Spinal cord (tissue), 10 donors: ENCODE measurements around the gene MESP1. TPM values are rescaled to one million over a fixed set of nuclear protein-coding genes. Genes with fewer than 3 reads are reported as not detected.

Source experiments
- DNase-seq, 6 donors: peaks; one replicate each; pipeline versions ENCODE4 v3.0.0 to v3.0.0-alpha.2; 2013 to 2015; ENCODE audit warnings: low spot score in 6 of 6, low read depth in 4 of 6
- H3K27ac ChIP-seq: one replicate; pipeline ENCODE4 v1.5.1; 2013; ENCODE audit warnings: low read depth, low read length, control low read depth
- H3K27me3 ChIP-seq: one replicate; pipeline ENCODE4 v1.6.1; 2013; ENCODE audit warnings: low read length; ENCODE audit not compliant: control insufficient read depth, insufficient read depth
- H3K36me3 ChIP-seq: one replicate; pipeline ENCODE4 v1.6.1; 2013; ENCODE audit warnings: low read length; ENCODE audit not compliant: control insufficient read depth, insufficient read depth
- H3K4me1 ChIP-seq: one replicate; pipeline ENCODE4 v1.6.1; 2013; ENCODE audit warnings: low read length; ENCODE audit not compliant: control insufficient read depth, insufficient read depth
- H3K4me3 ChIP-seq: one replicate; pipeline ENCODE4 v1.5.1; 2013; ENCODE audit warnings: low read depth, low read length, control low read depth
- H3K9me3 ChIP-seq: one replicate; pipeline ENCODE4 v1.6.1; 2013; ENCODE audit warnings: low read length; ENCODE audit not compliant: control insufficient read depth, insufficient read depth
- WGBS: methylation state at CpG from one replicate; pipeline ENCODE4 v1.1.5; 2013; ENCODE audit warnings: missing lambda C conversion rate; ENCODE audit not compliant: insufficient coverage; 5-methylcytosine and 5-hydroxymethylcytosine counted together
- long read RNA-seq, 4 donors: transcript quantifications; one replicate each; lab custom pipeline, GENCODE V29; 2026
- polyA plus RNA-seq, 2 donors: library from polyadenylated mRNA; unstranded; fragments of 120-200 nt; gene quantifications; one replicate each; pipeline ENCODE4 v1.2.1, GENCODE V29; 2013; ENCODE audit not compliant: insufficient read length in 2 of 2
- total RNA-seq, 2 donors: library from RNA; depleted of rRNA in 1 of 2; stranded (reverse); fragments of 120-200 nt in 1 of 2; fragments of >200 nt in 1 of 2; gene quantifications; one replicate each; pipeline versions ENCODE4 v1.2.3 to v1.2.4, GENCODE V29; 2013 to 2014
- donor health status: healthy.

Gene MESP1
- 1 to 10 TPM; 1.5 to 5.1 TPM for total RNA-seq
- 10 to 100 TPM; 16.5 to 18.2 TPM for polyA plus RNA-seq
- long read RNA-seq, donor 1, transcript MESP1-201 (2 exons, 2,369 nt): major isoform, 18 of 24 reads
- long read RNA-seq, donor 1, partial matches to known transcripts: 6 of 24 reads
- long read RNA-seq, donor 1, other reads (novel, unspliced or antisense): 0 of 24 reads
- long read RNA-seq, donor 2, transcript MESP1-201 (2 exons, 2,369 nt): major isoform, 6 of 6 reads
- long read RNA-seq, donor 2, partial matches to known transcripts: 0 of 6 reads
- long read RNA-seq, donor 2, other reads (novel, unspliced or antisense): 0 of 6 reads
- long read RNA-seq, donor 3, partial matches to known transcripts: 0 of 4 reads
- long read RNA-seq, donor 3, other reads (novel, unspliced or antisense): 0 of 4 reads
- long read RNA-seq, donor 4, partial matches to known transcripts: 0 of 1 reads
- long read RNA-seq, donor 4, other reads (novel, unspliced or antisense): 0 of 1 reads

GRCh38 chr15:89750560-89751542, at the start of gene MESP1:
Gene MESP1 (minus strand): TSS chr15:89751249. CDS start chr15:89751231, 18 bp downstream.
- peak within 1 kb of the TSS; percentile 43 for H3K4me3 ChIP-seq
- 2% methylated on average over 114 of the region's 114 CpGs for WGBS
- H3K9me3 ChIP-seq: no peaks in the 10 kb centered on the region
- H3K27me3 ChIP-seq: peaks cover 44% of the 10 kb centered on the region
- H3K27ac ChIP-seq: no peak within 1 kb of the TSS
- H3K36me3 ChIP-seq: peaks cover 17% of the 10 kb centered on the region
- peaks cover 37% of the 10 kb centered on the region for H3K4me1 ChIP-seq
- peak; percentile 60 to 97 (median 82) for DNase-seq

GRCh38 chr15:89799918-89800498, 49.0 kb upstream of the MESP1 start:
- 80% methylated on average over 1 of the region's 2 CpGs for WGBS

GRCh38 chr15:89799011-89799911, 48.2 kb upstream of the MESP1 start:
- H3K4me1 ChIP-seq: no peaks in the 10 kb centered on the region
- H3K27ac ChIP-seq: no peak overlapping the region
- no peak for DNase-seq
- no peaks in the 10 kb centered on the region for H3K27me3 ChIP-seq
- H3K36me3 ChIP-seq: peaks cover 2% of the 10 kb centered on the region
- 74% methylated on average over 18 of the region's 20 CpGs for WGBS
- no peaks in the 10 kb centered on the region for H3K9me3 ChIP-seq
- no peak overlapping the region for H3K4me3 ChIP-seq

More at GRCh38 chr15:89799918-89800498, 49.0 kb upstream of the MESP1 start:
- H3K9me3 ChIP-seq: no peaks in the 10 kb centered on the region
- DNase-seq: no peak
- H3K4me3 ChIP-seq: no peak overlapping the region
- H3K27ac ChIP-seq: no peak overlapping the region
- H3K36me3 ChIP-seq: peaks cover 2% of the 10 kb centered on the region
- H3K27me3 ChIP-seq: no peaks in the 10 kb centered on the region
- no peaks in the 10 kb centered on the region for H3K4me1 ChIP-seq

GRCh38 chr15:89797678-89798201, 46.7 kb upstream of the MESP1 start:
- Histone ChIP-seq H3K27me3 (no peaks in the 10 kb centered on the region), H3K27ac (no peak overlapping the region), H3K4me1 (no peaks in the 10 kb centered on the region), H3K9me3 (no peaks in the 10 kb centered on the region), H3K4me3 (no peak overlapping the region), H3K36me3 (no peaks in the 10 kb centered on the region)
- WGBS: 91% methylated on average over 4 of the region's 4 CpGs
- DNase-seq: no peak

GRCh38 chr15:89795996-89796395, 44.9 kb upstream of the MESP1 start:
- Histone ChIP-seq H3K27me3 (no peaks in the 10 kb centered on the region), H3K4me1 (no peaks in the 10 kb centered on the region), H3K4me3 (no peak overlapping the region), H3K9me3 (no peaks in the 10 kb centered on the region), H3K36me3 (no peaks in the 10 kb centered on the region), H3K27ac (no peak overlapping the region)
- DNase-seq: no peak

GRCh38 chr15:89794627-89795241, 43.7 kb upstream of the MESP1 start:
- Histone ChIP-seq H3K27ac (no peak overlapping the region), H3K4me1 (no peaks in the 10 kb centered on the region), H3K4me3 (no peak overlapping the region), H3K36me3 (no peaks in the 10 kb centered on the region), H3K27me3 (no peaks in the 10 kb centered on the region), H3K9me3 (no peaks in the 10 kb centered on the region)
- 69% methylated on average over 4 of the region's 5 CpGs for WGBS
- DNase-seq: peak in 1 of 6 donors; percentile 51

- no peak for DNase-seq
- Histone ChIP-seq H3K9me3 (no peaks in the 10 kb centered on the region), H3K4me3 (no peak overlapping the region), H3K27me3 (no peaks in the 10 kb centered on the region), H3K4me1 (no peaks in the 10 kb centered on the region), H3K36me3 (no peaks in the 10 kb centered on the region), H3K27ac (no peak overlapping the region)
- 93% methylated on average over 20 of the region's 22 CpGs for WGBS
Measured at GRCh38 chr15:89792106-89792805, 41.2 kb upstream of the MESP1 start.

- H3K36me3 ChIP-seq: no peaks in the 10 kb centered on the region
- no peaks in the 10 kb centered on the region for H3K9me3 ChIP-seq
- 86% methylated on average over 12 of the region's 16 CpGs for WGBS
- no peaks in the 10 kb centered on the region for H3K27me3 ChIP-seq
- no peak overlapping the region for H3K27ac ChIP-seq
- H3K4me3 ChIP-seq: no peak overlapping the region
- no peak for DNase-seq
- H3K4me1 ChIP-seq: no peaks in the 10 kb centered on the region
Measured at GRCh38 chr15:89790661-89791060, 39.6 kb upstream of the MESP1 start.
